Left ventricle myocardium inferior (tissue), 1 donor: ENCODE results near the gene RNF20. TPM values are rescaled to one million over a fixed set of nuclear protein-coding genes. Genes with fewer than 3 reads are reported as not detected.

Source experiments
- DNase-seq: peaks from one replicate; pipeline ENCODE4 v3.0.0-alpha.2; 2020
- H3K27ac ChIP-seq: fragments of 200-600 bp; replicated peaks from 2 replicates; pipeline ENCODE4 v1.8.0; 2021
- H3K27me3 ChIP-seq: fragments of 200-600 bp; 2 replicates; pipeline ENCODE4 v1.8.0; 2021; ENCODE audit warnings: low read depth
- H3K36me3 ChIP-seq: fragments of 200-600 bp; 2 replicates; pipeline ENCODE4 v1.8.0; 2021
- H3K4me1 ChIP-seq: fragments of 200-600 bp; 2 replicates; pipeline ENCODE4 v1.8.0; 2021
- H3K4me3 ChIP-seq: fragments of 200-600 bp; 2 replicates; pipeline ENCODE4 v1.8.0; 2021; ENCODE audit warnings: mild to moderate bottlenecking, moderate library complexity
- H3K9me3 ChIP-seq: fragments of 200-600 bp; replicated peaks from 2 replicates; pipeline ENCODE4 v1.8.0; 2021
- CTCF ChIP-seq: fragments of 200-600 bp; IDR thresholded peaks from 2 replicates; pipeline ENCODE4 v1.8.0; 2021; ENCODE audit warnings: antibody characterized with exemption, mild to moderate bottlenecking, borderline replicate concordance
- intact Hi-C: fragments of 100-400 bp; cut with micrococcal nuclease; formaldehyde crosslinking; loops from one replicate; pipeline ENCODE4 v1.11.0; 2022
- total RNA-seq: library from RNA; stranded (reverse); fragmentation: NEBNext Ultra II Directional; extraction: Animal tissue kit (Norgen Biotek cat#: 25700); gene quantifications from one replicate; pipeline ENCODE4 v1.2.1, GENCODE V29; 2021
- donor health status: DM: no; HTN: yes; CAD: no; lungs with severe emphysema.

Gene RNF20
- total RNA-seq, 1 donor from 2014 or later: 55.4 TPM

GRCh38 chr9:101591787-101592446 is 58.3 kb downstream of the RNF20 start:
- TF ChIP-seq CTCF: no peak
- DNase-seq: no peak
- Histone ChIP-seq H3K4me3 (no peak overlapping the region), H3K27ac (no peak overlapping the region), H3K9me3 (no peaks in the 10 kb centered on the region), H3K36me3 (no peaks in the 10 kb centered on the region), H3K27me3 (peaks cover 17% of the 10 kb centered on the region), H3K4me1 (no peaks in the 10 kb centered on the region)
- intact Hi-C loops: no loop called here

DNA sequence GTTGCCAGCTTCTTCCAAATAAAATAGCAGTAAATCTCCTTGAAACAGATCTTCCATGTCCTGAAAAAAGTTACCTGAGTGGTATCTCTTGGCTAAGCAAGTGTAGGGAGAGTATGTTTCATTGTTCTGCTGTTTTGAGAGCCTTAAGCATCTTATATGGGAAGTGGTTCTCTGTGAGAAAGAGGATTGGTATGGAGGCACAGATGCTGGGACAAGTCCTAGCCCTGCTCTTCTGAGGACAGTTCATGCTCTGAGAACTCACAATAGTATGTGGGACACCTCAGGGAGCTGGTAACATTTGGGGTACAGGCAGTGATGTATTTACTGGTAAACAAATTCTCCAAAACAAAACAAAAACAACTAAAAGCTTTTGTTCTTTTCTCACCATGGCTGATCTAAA is 59.1 kb downstream of the RNF20 start:
- no peak for TF ChIP-seq CTCF
- intact Hi-C loops: no loop called here
- no peaks in the 10 kb centered on the region for H3K4me1 ChIP-seq

GRCh38 chr9:101593345-101593744 is 59.7 kb downstream of the RNF20 start:
- H3K36me3 ChIP-seq: no peaks in the 10 kb centered on the region
- H3K4me3 ChIP-seq: no peak overlapping the region
- H3K27ac ChIP-seq: no peak overlapping the region
- TF ChIP-seq CTCF: no peak
- H3K9me3 ChIP-seq: no peaks in the 10 kb centered on the region
- H3K4me1 ChIP-seq: no peaks in the 10 kb centered on the region
- DNase-seq: no peak
- peaks cover 17% of the 10 kb centered on the region for H3K27me3 ChIP-seq
- intact Hi-C loops: no loop called here

More for the DNA sequence above, 59.1 kb downstream of the RNF20 start:
- no peak for DNase-seq
- H3K36me3 ChIP-seq: no peaks in the 10 kb centered on the region
- H3K4me3 ChIP-seq: no peak overlapping the region
- H3K27ac ChIP-seq: no peak overlapping the region
- no peaks in the 10 kb centered on the region for H3K9me3 ChIP-seq
- H3K27me3 ChIP-seq: peaks cover 17% of the 10 kb centered on the region

GRCh38 chr9:101594796-101595195 is 61.1 kb downstream of the RNF20 start, which contains the start of gene PPP3R2:
PPP3R2 (minus strand) TSS chr9:101594969; CDS start chr9:101594921, 48 bp downstream.
- Histone ChIP-seq H3K27me3 (peaks cover 22% of the 10 kb centered on the region), H3K27ac (no peak within 1 kb of the TSS), H3K36me3 (no peaks in the 10 kb centered on the region), H3K4me1 (no peaks in the 10 kb centered on the region), H3K4me3 (no peak within 1 kb of the TSS), H3K9me3 (no peaks in the 10 kb centered on the region)
- intact Hi-C loops: no loop called here
- TF ChIP-seq CTCF: no peak
- no peak for DNase-seq

GRCh38 chr9:101601904-101602765 is 68.5 kb downstream of the RNF20 start:
- Histone ChIP-seq H3K36me3 (no peaks in the 10 kb centered on the region), H3K27ac (no peak overlapping the region), H3K4me1 (no peaks in the 10 kb centered on the region), H3K27me3 (peaks cover 46% of the 10 kb centered on the region), H3K4me3 (no peak overlapping the region), H3K9me3 (no peaks in the 10 kb centered on the region)
- TF ChIP-seq CTCF: peak; percentile 70
- intact Hi-C loops: no loop called here
- no peak for DNase-seq
